SK-N-SH treated with all-trans-retinoic acid at 6 μM for 48 hours (cell line): ENCODE measurements around the gene HSD17B11.
"Not testable (repeated sequence)": the region's sequence is repeated elsewhere in the genome, so short reads cannot be mapped to it uniquely, and the experiment has no call there.

Experiments used
- ATAC-seq: fragments of 200-7000 bp; cut with Tn5 transposase; 3 replicates; pipeline ENCODE4 v1.9.1; 2020; ENCODE audit warnings: mild to moderate bottlenecking, moderate library complexity
- ARNTL ChIP-seq: fragments of 450-650 bp; formaldehyde crosslinking; IDR thresholded peaks from 2 replicates; pipeline ENCODE4 v1.5.0; 2020; ENCODE audit warnings: low read depth, mild to moderate bottlenecking, moderate library complexity, borderline replicate concordance
- CREB5 ChIP-seq: fragments of 250-450 bp; sonication (Bioruptor Pico); IDR thresholded peaks from 2 replicates; pipeline ENCODE4 v1.5.1; 2020; ENCODE audit warnings: low read depth, mild to moderate bottlenecking, moderate library complexity
- CSDC2 ChIP-seq: fragments of 250-450 bp; sonication (Bioruptor Pico); IDR thresholded peaks from 2 replicates; pipeline ENCODE4 v1.5.0; 2020; ENCODE audit warnings: mild to moderate bottlenecking, moderate library complexity
- CSRNP3 ChIP-seq: fragments of 250-450 bp; sonication (Bioruptor Pico); IDR thresholded peaks from 2 replicates; pipeline ENCODE4 v1.5.1; 2021; ENCODE audit warnings: mild to moderate bottlenecking, moderate library complexity
- ESRRG ChIP-seq: fragments of 250-450 bp; sonication (Bioruptor Pico); IDR thresholded peaks from 2 replicates; pipeline ENCODE4 v1.6.1; 2021; ENCODE audit warnings: mild to moderate bottlenecking
- GLIS3 ChIP-seq: fragments of 250-450 bp; sonication (Bioruptor Pico); IDR thresholded peaks from 2 replicates; pipeline ENCODE4 v1.5.0; 2020; ENCODE audit warnings: mild to moderate bottlenecking, moderate library complexity
- ISL1 ChIP-seq: fragments of 250-450 bp; sonication (Bioruptor Pico); IDR thresholded peaks from 2 replicates; pipeline ENCODE4 v2.1.2; 2022; ENCODE audit warnings: mild to moderate bottlenecking, moderate library complexity
- OSR1 ChIP-seq: fragments of 250-450 bp; sonication (Bioruptor Pico); IDR thresholded peaks from 2 replicates; pipeline ENCODE4 v1.8.0; 2022; ENCODE audit warnings: moderate library complexity, mild to moderate bottlenecking, inconsistent platforms
- PATZ1 ChIP-seq: fragments of 250-450 bp; sonication (Bioruptor Pico); IDR thresholded peaks from 2 replicates; pipeline ENCODE4 v1.8.0; 2020; ENCODE audit warnings: mild to moderate bottlenecking, moderate library complexity, borderline replicate concordance
- POU6F1 ChIP-seq: fragments of 250-450 bp; sonication (Bioruptor Pico); IDR thresholded peaks from 2 replicates; pipeline ENCODE4 v1.8.0; 2021; ENCODE audit warnings: low read depth, mild to moderate bottlenecking, moderate library complexity, borderline replicate concordance
- PPARA ChIP-seq: fragments of 250-450 bp; sonication (Bioruptor Pico); IDR thresholded peaks from 2 replicates; pipeline ENCODE4 v1.5.0; 2020; ENCODE audit warnings: mild to moderate bottlenecking, borderline replicate concordance
- RARB ChIP-seq: fragments of 250-450 bp; sonication (Bioruptor Pico); IDR thresholded peaks from 2 replicates; pipeline ENCODE4 v1.8.0; 2021; ENCODE audit warnings: mild to moderate bottlenecking, moderate library complexity
- SNAI2 ChIP-seq: fragments of 250-450 bp; sonication (Bioruptor Pico); IDR thresholded peaks from 2 replicates; pipeline ENCODE4 v1.5.0; 2020; ENCODE audit warnings: mild to moderate bottlenecking, moderate library complexity
- TCF4 ChIP-seq: fragments of 250-450 bp; sonication (Bioruptor Pico); IDR thresholded peaks from 2 replicates; pipeline ENCODE4 v1.8.0; 2021; ENCODE audit warnings: mild to moderate bottlenecking, moderate library complexity, borderline replicate concordance
- TSHZ2 ChIP-seq: fragments of 250-450 bp; sonication (Bioruptor Pico); IDR thresholded peaks from 2 replicates; pipeline ENCODE4 v1.5.0; 2020; ENCODE audit warnings: mild to moderate bottlenecking, moderate library complexity
- ZFP3 ChIP-seq: fragments of 250-450 bp; sonication (Bioruptor Pico); IDR thresholded peaks from 2 replicates; pipeline ENCODE4 v1.5.0; 2020; ENCODE audit warnings: mild to moderate bottlenecking, moderate library complexity
- ZFP30 ChIP-seq: fragments of 450-650 bp; formaldehyde crosslinking; IDR thresholded peaks from 2 replicates; pipeline ENCODE4 v1.5.0; 2022; ENCODE audit warnings: mild to moderate bottlenecking, moderate library complexity
- ZNF565 ChIP-seq: fragments of 450-650 bp; formaldehyde crosslinking; conservative IDR thresholded peaks from 2 replicates; pipeline ENCODE4 v1.5.0; 2020; ENCODE audit warnings: low read depth, mild to moderate bottlenecking, moderate library complexity
- ZNF70 ChIP-seq: fragments of 450-650 bp; formaldehyde crosslinking; IDR thresholded peaks from 2 replicates; pipeline ENCODE4 v1.5.0; 2020; ENCODE audit warnings: mild to moderate bottlenecking, moderate library complexity
- ZNF8 ChIP-seq: fragments of 450-650 bp; formaldehyde crosslinking; IDR thresholded peaks from 2 replicates; pipeline ENCODE4 v1.5.0; 2020; ENCODE audit warnings: mild to moderate bottlenecking, moderate library complexity

Gene HSD17B11

GRCh38 chr4:87427518-87427868 lies 36.5 kb upstream of the HSD17B11 start (continued):
- TF ChIP-seq CREB5 (CRISPR knock-in tag): no peak
- TF ChIP-seq TCF4: no peak
- no peak for TF ChIP-seq CSDC2
- TF ChIP-seq, all 23 proteins: peak for 0

- TF ChIP-seq ZNF70 (CRISPR knock-in tag): no peak
- no peak for TF ChIP-seq ZNF8
- TF ChIP-seq ZFP30 (CRISPR knock-in tag): no peak
- no peak for TF ChIP-seq ESRRG
- TF ChIP-seq ISL1 (CRISPR knock-in tag): no peak
- TF ChIP-seq PPARA: no peak
- TF ChIP-seq SNAI2 (CRISPR knock-in tag): no peak
- TF ChIP-seq TSHZ2: no peak
- no peak for TF ChIP-seq OSR1 (CRISPR knock-in tag)
- TF ChIP-seq RARB (CRISPR knock-in tag): no peak
- TF ChIP-seq ZFP3 (CRISPR knock-in tag): no peak
- no peak for TF ChIP-seq PATZ1 (CRISPR knock-in tag)
- TF ChIP-seq CSDC2: no peak
- TF ChIP-seq CREB5 (CRISPR knock-in tag): no peak
- no peak for TF ChIP-seq TCF4
- TF ChIP-seq CSRNP3 (CRISPR knock-in tag): no peak
- no peak for TF ChIP-seq POU6F1 (CRISPR knock-in tag)
- no peak for ATAC-seq
Observed at GRCh38 chr4:87426865-87427517, 36.0 kb upstream of the HSD17B11 start.

GRCh38 chr4:87425711-87426110 lies 34.7 kb upstream of the HSD17B11 start:
- TF ChIP-seq ZNF70 (CRISPR knock-in tag) (no peak), SNAI2 (CRISPR knock-in tag) (no peak), GLIS3 (CRISPR knock-in tag) (no peak), ZNF8 (no peak), CSRNP3 (CRISPR knock-in tag) (no peak), TSHZ2 (no peak), ZFP30 (CRISPR knock-in tag) (no peak), ZNF565 (CRISPR knock-in tag) (no peak), RARB (CRISPR knock-in tag) (no peak), TCF4 (no peak), OSR1 (CRISPR knock-in tag) (no peak), ARNTL (CRISPR knock-in tag) (no peak)
- ATAC-seq: no peak

- ATAC-seq: not testable (repeated sequence)
Observed at GRCh38 chr4:87424099-87424543, 33.1 kb upstream of the HSD17B11 start.
